ENCODE measurements around the gene TRAPPC5.

- TF ChIP-seq NRF1 (IDR thresholded peaks at IDR 0.05; ENCODE audit: low read depth, low read length), result no peak
- no peak for TF ChIP-seq EZH2phosphoT487 (IDR thresholded peaks at IDR 0.05; ENCODE audit: borderline replicate concordance, low read depth)
- no peak for TF ChIP-seq CTCF (IDR thresholded peaks at IDR 0.05)
Observed at GRCh38 chr19:7699003-7699402, 18.4 kb downstream of the TRAPPC5 start.
